ENCODE measurements around the gene ASTN2. TPM values are rescaled to one million over a fixed set of nuclear protein-coding genes. Genes with fewer than 3 reads are reported as not detected.

Gene ASTN2
- total RNA-seq, 1 donor from 2014 or later = 0.53 TPM

GRCh38 chr9:116646661-116647514 lies 768.0 kb downstream of the ASTN2 start:
- TF ChIP-seq CTCF (IDR thresholded peaks at IDR 0.05; ENCODE audit: insufficient read depth, low read length, severe bottlenecking) = peak; percentile 74
- Histone ChIP-seq H3K27me3 (ENCODE audit: control insufficient read depth, insufficient read depth, low read length) (no peaks in the 10 kb centered on the region), H3K36me3 (ENCODE audit: control insufficient read depth, insufficient read depth, low read length) (no peaks in the 10 kb centered on the region), H3K4me3 (ENCODE audit: low read depth, low read length) (no peak overlapping the region)
- DNase-seq (ENCODE audit: low read depth) (peak; percentile 58), FAIRE-seq (peak; percentile 50)

GRCh38 chr9:116644091-116644688 lies 770.7 kb downstream of the ASTN2 start:
- no peaks in the 10 kb centered on the region for H3K36me3 ChIP-seq (ENCODE audit: control insufficient read depth, insufficient read depth, low read length)
- H3K4me3 ChIP-seq (ENCODE audit: low read depth, low read length) = no peak overlapping the region
- no peak for TF ChIP-seq CTCF (IDR thresholded peaks at IDR 0.05; ENCODE audit: insufficient read depth, low read length, severe bottlenecking)
- no peak for FAIRE-seq
- no peaks in the 10 kb centered on the region for H3K27me3 ChIP-seq (ENCODE audit: control insufficient read depth, insufficient read depth, low read length)
- DNase-seq (ENCODE audit: low read depth) = no peak

- DNase-seq (ENCODE audit: low read depth) (no peak), FAIRE-seq (no peak)
- H3K36me3 ChIP-seq (ENCODE audit: control insufficient read depth, insufficient read depth, low read length) = no peaks in the 10 kb centered on the region
- H3K4me3 ChIP-seq (ENCODE audit: low read depth, low read length) = no peak overlapping the region
- TF ChIP-seq CTCF (IDR thresholded peaks at IDR 0.05; ENCODE audit: insufficient read depth, low read length, severe bottlenecking) = no peak
- H3K27me3 ChIP-seq (ENCODE audit: control insufficient read depth, insufficient read depth, low read length) = no peaks in the 10 kb centered on the region
These were observed 771.2 kb downstream of the ASTN2 start for GRCh38 chr9:116643691-116644090.

GRCh38 chr9:116641292-116642059 lies 773.4 kb downstream of the ASTN2 start:
- no peaks in the 10 kb centered on the region for H3K27me3 ChIP-seq (ENCODE audit: control insufficient read depth, insufficient read depth, low read length)
- H3K4me3 ChIP-seq (ENCODE audit: low read depth, low read length) = no peak overlapping the region
- DNase-seq (ENCODE audit: low read depth) (peak; percentile 18), FAIRE-seq (no peak)
- no peak for TF ChIP-seq CTCF (IDR thresholded peaks at IDR 0.05; ENCODE audit: insufficient read depth, low read length, severe bottlenecking)
- H3K36me3 ChIP-seq (ENCODE audit: control insufficient read depth, insufficient read depth, low read length) = no peaks in the 10 kb centered on the region

GRCh38 chr9:116639251-116639741 lies 775.6 kb downstream of the ASTN2 start:
- no peak overlapping the region for H3K4me3 ChIP-seq (ENCODE audit: low read depth, low read length)
- FAIRE-seq (no peak), DNase-seq (ENCODE audit: low read depth) (no peak)
- no peaks in the 10 kb centered on the region for H3K36me3 ChIP-seq (ENCODE audit: control insufficient read depth, insufficient read depth, low read length)
- no peak for TF ChIP-seq CTCF (IDR thresholded peaks at IDR 0.05; ENCODE audit: insufficient read depth, low read length, severe bottlenecking)
- no peaks in the 10 kb centered on the region for H3K27me3 ChIP-seq (ENCODE audit: control insufficient read depth, insufficient read depth, low read length)

All from bronchial epithelial cell (primary cell).